Measurements from ENCODE around the gene ARID3C. TPM values are rescaled to one million over a fixed set of nuclear protein-coding genes. Genes with fewer than 3 reads are reported as not detected.

Gene ARID3C
- polyA plus RNA-seq, 4 donors, result 0.03 to 0.04 TPM; not detected in 2

Other genes with a start within 250 kb of the ARID3C start
- gene FAM219A, start 170.5 kb downstream of the ARID3C start, polyA plus RNA-seq, result 1 to 10 TPM; 2.7 to 9.0 (median 4.5) TPM
- gene DNAI1, start 170.3 kb downstream of the ARID3C start, polyA plus RNA-seq, result under 1 TPM in 1 of 4 donors, not detected in 3; 0.22 TPM
- 1 to 10 TPM; 1.8 to 8.9 (median 5.1) TPM for gene ENHO, start 106.1 kb downstream of the ARID3C start, polyA plus RNA-seq
- 1 to 10 TPM; 1.1 to 9.3 (median 5.9) TPM for gene CNTFR, start 39.3 kb downstream of the ARID3C start, polyA plus RNA-seq
- gene RPP25L, start 17.0 kb downstream of the ARID3C start, polyA plus RNA-seq, result 10 to 100 TPM; 41.2 to 93.7 (median 72.4) TPM
- gene DCTN3, start 8.6 kb downstream of the ARID3C start, polyA plus RNA-seq, result 10 to 100 TPM; 55.7 to 92.9 (median 85.9) TPM
- gene SIGMAR1, start 8.7 kb upstream of the ARID3C start, polyA plus RNA-seq, result 10 to 100 TPM; 41.4 to 88.8 (median 68.5) TPM
- gene GALT, start 17.6 kb upstream of the ARID3C start, polyA plus RNA-seq, result 100 to 1,000 TPM in 1 of 4 donors, 10 to 100 TPM in 3; 37.4 to 106 (median 65.2) TPM
- gene IL11RA, start 23.1 kb upstream of the ARID3C start, polyA plus RNA-seq, result 10 to 100 TPM; 10.3 to 40.0 (median 25.3) TPM
- under 1 TPM in 3 of 4 donors, not detected in 1; 0.09 to 0.89 (median 0.24) TPM for gene CCL27, start 33.6 kb upstream of the ARID3C start, polyA plus RNA-seq
- 1 to 10 TPM in 2 of 4 donors, not detected in 2; 5.5 to 7.6 TPM for gene CCL19, start 62.2 kb upstream of the ARID3C start, polyA plus RNA-seq
- gene CCL21, start 81.1 kb upstream of the ARID3C start, polyA plus RNA-seq, result 100 to 1,000 TPM in 1 of 4 donors, 10 to 100 TPM in 2, 1 to 10 TPM in 1; 2.2 to 286 (median 26.7) TPM